Forelimb muscle (tissue), 1 donor: Measurements from ENCODE around the gene TTLL6. TPM values are rescaled to one million over a fixed set of nuclear protein-coding genes. Genes with fewer than 3 reads are reported as not detected.
"Not testable (repeated sequence)": the region's sequence is repeated elsewhere in the genome, so short reads cannot be mapped to it uniquely, and the experiment has no call there.

Source experiments
- DNase-seq: peaks from one replicate; pipeline ENCODE4 v3.0.0-alpha.2; 2013; ENCODE audit warnings: low read depth
- polyA plus RNA-seq: library from polyadenylated mRNA; unstranded; fragments of 120-200 nt; gene quantifications from one replicate; pipeline ENCODE4 v1.2.1, GENCODE V29; 2013; ENCODE audit not compliant: insufficient read length

The TTLL6 gene
- not detected for polyA plus RNA-seq

GRCh38 chr17:48816774-48817590 lies at the start of gene TTLL6:
TSS of gene TTLL6 (minus strand) at chr17:48817229. CDS start at chr17:48817072, 157 bp downstream.
- DNase-seq, result no peak

DNA sequence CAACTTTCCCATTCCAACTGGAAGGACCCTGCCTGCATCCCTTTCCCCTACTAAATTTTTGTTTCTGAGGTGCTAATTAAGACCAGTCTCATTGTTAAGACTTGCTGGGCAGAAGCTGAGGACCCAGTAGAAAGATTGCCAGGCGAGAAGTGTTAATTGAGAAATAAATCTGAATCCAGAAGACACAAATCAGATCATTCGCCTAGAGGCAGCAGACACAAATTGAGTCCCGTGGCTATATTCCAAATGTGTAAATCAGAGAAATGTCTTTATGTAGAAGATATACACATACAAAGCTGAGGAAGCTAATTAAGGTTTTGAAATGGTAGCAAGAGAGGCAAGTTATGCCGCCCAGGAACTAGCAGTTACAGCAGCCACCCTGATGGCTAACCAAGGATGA lies 43.4 kb upstream of the TTLL6 start:
- no peak for DNase-seq

DNA sequence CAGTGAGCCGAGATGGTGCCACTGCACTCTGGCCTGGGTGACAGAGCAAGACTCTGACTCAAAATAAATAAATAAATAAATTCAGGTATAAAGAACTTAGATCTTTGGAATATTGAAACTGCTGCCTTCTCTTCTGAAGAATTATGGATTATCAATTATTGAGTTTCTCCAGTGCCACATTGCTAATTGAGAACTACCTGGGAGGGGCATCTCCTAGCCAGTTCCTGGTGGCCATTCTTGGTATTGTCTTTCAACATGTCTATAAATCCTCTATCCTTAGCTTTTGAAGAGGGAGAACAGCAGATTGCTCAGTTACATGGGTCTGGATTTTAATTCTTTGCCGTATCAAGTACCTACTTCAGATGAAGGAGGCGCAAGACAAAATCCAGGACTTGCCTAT lies 43.0 kb upstream of the TTLL6 start:
- DNase-seq, result no peak

- no peak for DNase-seq
These were observed 39.2 kb upstream of the TTLL6 start for GRCh38 chr17:48856122-48856821.

GRCh38 chr17:48854774-48855476 lies 37.9 kb upstream of the TTLL6 start:
- DNase-seq, result no peak

DNA sequence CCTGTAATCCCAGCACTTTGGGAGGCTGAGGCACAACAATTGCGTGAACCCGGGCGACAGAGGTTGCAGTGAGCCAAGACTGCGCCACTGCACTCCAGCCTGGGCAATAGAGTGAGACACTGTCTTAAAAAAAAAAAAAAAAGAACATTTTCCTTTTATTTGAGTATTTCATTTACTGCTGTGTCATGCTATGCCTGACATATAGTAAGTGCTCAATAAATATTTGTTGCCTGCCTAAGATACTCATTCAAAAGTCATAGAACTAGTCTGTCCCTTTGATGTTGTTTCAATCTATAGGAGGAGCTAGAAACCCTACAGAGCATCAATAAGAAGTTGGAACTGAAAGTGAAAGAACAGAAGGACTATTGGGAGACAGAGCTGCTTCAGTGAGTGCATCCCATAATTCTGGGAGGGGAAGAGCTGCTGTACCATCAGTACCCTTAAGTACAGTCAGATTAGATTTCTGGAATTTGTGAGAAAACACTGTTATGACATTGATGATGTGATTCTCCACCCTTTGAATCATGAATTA lies 33.8 kb upstream of the TTLL6 start:
- no peak for DNase-seq

DNA sequence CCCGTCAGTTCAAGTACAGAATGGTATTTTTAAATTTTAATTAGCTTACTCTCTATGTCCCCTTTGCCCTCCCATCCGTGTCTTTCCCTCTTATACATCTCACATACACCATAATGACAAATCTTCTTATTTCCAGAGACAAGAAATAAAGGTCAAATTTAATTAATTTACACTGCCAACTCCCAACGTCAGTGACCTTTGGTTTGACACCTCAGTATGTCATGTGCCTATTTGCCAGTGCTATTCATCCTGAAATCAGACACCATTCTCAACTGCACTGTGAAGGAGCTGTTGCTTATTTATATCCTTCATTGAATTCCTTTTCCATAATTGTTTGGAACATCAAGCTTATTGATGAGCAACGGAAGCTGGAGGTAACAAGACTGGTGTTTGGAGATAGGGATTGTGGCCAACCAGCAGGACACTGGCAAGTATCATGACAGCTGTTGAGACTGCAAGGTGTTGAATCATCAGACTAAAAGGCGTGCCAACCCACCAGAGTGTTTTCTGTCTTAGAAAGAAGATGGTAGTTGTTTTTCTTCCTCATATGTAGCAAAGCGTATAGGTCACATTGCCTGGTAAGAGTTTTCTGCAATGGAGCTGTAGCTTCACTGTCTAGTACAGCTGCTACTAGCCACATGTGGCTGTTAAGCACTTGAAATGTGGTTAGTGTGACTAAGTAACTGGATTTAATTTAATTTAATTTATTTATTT lies 26.3 kb upstream of the TTLL6 start:
- DNase-seq, result no peak

DNA sequence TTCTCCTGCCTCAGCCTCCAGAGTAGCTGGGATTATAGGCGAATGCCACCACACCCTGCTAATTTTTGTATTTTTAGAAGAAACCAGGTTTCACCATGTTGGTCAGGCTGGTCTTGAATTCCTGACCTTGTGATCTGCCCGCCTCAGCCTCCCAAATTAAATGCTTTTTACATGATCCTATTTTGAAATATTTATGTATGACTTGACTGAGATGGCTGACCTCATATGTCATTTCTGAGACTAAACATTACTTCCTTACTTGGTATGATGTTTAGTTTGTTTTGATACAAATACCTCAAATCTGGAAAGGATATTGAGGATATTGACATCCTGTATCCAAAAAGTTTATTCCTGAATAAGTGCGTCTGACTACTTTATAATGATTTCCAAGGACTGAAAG lies 25.7 kb upstream of the TTLL6 start:
- DNase-seq, result no peak

GRCh38 chr17:48841395-48841831 lies 24.4 kb upstream of the TTLL6 start:
- DNase-seq, result peak; percentile 71

- DNase-seq, result no peak
These were observed 23.4 kb upstream of the TTLL6 start for GRCh38 chr17:48840441-48840840.

- not testable (repeated sequence) for DNase-seq
These were observed 20.4 kb upstream of the TTLL6 start for GRCh38 chr17:48837458-48837857.

GRCh38 chr17:48835971-48836370 lies 18.9 kb upstream of the TTLL6 start:
- DNase-seq, result no peak

DNA sequence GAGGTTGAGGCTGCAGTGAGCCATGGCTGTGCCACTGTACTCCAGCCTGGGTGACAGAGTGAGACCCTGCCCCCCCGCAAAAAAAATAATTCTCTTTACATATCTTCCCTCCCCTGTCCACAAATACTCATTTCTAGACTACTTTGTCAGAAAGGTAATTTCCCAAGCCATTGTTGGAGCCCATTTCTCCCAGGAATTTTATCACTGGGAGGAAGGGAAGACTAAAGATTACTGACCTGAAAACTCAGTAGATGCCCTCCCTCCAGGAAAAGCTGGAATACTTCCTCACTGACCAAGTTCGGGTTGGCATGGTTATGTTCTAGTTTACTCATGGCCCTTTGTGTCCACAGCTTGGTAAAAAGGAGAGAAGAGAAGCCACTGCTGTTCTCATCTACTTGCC lies 17.9 kb upstream of the TTLL6 start:
- DNase-seq, result no peak

DNA sequence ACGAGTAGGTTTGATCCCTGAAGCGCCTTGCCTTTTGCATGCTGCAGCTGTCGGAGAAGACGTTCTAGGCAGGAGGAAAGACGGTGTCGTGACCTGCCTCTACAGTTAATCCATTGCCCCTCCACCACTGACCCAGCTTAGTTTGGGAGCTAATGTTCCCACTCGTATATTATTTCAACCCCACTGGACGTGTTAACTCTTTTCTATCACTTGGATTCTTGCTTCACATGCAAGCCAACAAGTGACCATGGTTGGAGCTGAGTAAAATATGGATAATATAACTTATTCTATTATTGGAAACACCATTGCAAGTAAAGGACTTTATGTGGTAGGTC lies 14.5 kb upstream of the TTLL6 start:
- no peak for DNase-seq

GRCh38 chr17:48830840-48831548 lies 14.0 kb upstream of the TTLL6 start, which contains the start of gene CALCOCO2:
TSS of gene CALCOCO2 (plus strand) at chr17:48831035. CDS start at chr17:48841708, 10,673 bp downstream.
- DNase-seq, result peak; percentile 77

DNA sequence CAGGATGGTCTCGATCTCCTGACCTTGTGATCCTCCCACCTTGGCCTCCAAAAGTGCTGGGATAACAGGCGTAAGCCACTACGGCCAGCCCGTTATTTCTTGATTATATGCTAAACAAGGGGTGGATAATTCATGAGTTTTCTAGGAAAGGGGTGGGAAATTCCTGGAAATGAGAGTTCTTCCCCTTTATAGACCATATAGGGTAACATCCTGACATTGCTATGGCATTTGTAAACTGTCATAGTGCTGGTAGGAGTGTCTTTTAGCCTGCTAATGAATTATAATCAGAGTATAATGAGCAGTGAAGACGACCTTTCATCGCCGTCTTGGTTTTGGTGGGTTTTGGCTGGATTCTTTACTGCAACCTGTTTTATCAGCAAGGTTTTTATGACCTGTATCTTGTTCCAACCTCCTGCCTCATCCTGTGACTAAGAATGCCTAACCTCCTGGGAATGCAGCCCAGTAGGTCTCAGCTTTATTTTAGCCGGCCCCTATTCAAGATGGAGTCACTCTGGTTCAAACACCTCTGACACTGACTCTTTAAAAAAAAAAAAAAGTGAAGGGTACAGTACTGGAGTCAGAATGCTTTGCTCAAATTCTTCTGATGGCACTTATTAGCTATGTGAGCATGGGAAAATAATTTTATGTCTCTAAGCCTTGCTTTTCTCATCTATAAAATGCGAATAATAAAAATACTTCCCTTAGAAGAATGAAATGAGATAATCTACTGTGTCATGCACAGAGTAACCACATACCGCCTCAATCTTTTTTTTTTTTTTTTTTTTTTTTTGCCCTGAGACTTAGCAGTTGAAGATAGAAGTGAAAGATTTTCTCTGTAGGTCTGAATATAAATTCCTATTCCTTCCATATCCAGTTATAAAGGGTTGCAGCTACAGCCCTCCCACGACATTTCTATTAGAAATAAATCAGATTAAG lies 8.7 kb upstream of the TTLL6 start:
- no peak for DNase-seq

- not testable (repeated sequence) for DNase-seq
These were observed 3.9 kb upstream of the TTLL6 start for GRCh38 chr17:48820936-48821335.

DNA sequence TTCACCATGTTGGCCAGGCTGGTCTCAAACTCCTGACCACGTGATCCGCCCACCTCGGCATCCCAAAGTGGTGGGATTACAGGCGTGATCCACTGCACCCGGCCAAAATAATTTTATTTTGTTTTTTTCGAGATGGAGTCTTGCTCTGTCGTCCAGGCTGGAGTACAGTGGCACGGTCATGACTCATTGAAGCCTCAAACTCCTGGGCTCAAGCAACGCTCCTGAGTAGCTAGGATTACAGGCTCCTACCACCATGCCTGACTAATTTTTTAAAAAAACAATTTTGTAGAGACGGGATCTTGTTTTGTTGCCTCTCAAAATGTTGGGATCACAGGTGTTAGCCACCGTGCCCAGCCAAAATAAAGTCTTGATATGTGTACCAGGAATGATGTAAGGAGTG lies 2.4 kb upstream of the TTLL6 start:
- DNase-seq, result no peak

GRCh38 chr17:48818361-48818841 lies 1.4 kb upstream of the TTLL6 start:
- DNase-seq, result no peak

- DNase-seq, result no peak
These were observed 623 bp downstream of the TTLL6 start for GRCh38 chr17:48816438-48816773.
